BE2C (cell line): ENCODE measurements around the gene PJA2.

ENCODE experiments used
- DNase-seq: peaks from one replicate; pipeline ENCODE4 v3.0.0-alpha.2; 2020
- H3K27me3 ChIP-seq: fragments of 250-450 bp; sonication (Bioruptor Pico); 2 replicates; pipeline ENCODE4 v1.5.1; 2020; ENCODE audit warnings: mild to moderate bottlenecking
- H3K36me3 ChIP-seq: fragments of 250-450 bp; sonication (Bioruptor Pico); 2 replicates; pipeline ENCODE4 v1.5.1; 2020; ENCODE audit warnings: mild to moderate bottlenecking
- H3K4me1 ChIP-seq: fragments of 250-450 bp; sonication (Bioruptor Pico); 2 replicates; pipeline ENCODE4 v1.5.1; 2020
- H3K4me3 ChIP-seq: 2 replicates; pipeline ENCODE4 v1.5.1; 2011; ENCODE audit warnings: low read depth, low read length
- H3K9me3 ChIP-seq: fragments of 250-450 bp; sonication (Bioruptor Pico); 2 replicates; pipeline ENCODE4 v1.5.1; 2020
- TF ChIP-seq, protein P1 (sequence below): IDR thresholded peaks from 2 replicates; pipeline ENCODE4 v1.5.1; 2012; ENCODE audit warnings: mild to moderate bottlenecking, low read depth, low read length

PJA2 gene

DNA sequence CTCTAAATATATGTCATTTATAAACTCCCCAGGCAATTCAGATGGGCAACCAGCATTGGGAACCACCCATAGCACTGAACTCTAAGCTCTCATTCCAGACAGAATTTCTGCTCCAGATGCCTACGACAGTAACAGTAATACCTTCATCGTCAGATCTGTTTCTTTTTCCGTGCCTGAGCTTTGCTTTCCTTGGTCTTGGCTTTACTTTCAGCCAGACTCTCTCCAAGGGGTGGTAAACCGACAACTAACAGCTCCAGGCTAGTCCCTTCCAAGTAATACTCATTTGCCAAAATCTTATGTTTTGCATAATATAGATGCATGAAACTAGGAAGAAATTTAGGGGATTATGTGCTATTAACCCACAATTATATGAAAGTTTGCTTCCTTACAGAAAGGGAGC is 102.3 kb downstream of the PJA2 start:
- Histone ChIP-seq H3K27me3 (no peaks in the 10 kb centered on the region), H3K4me1 (no peaks in the 10 kb centered on the region), H3K36me3 (no peaks in the 10 kb centered on the region), H3K9me3 (no peaks in the 10 kb centered on the region), H3K4me3 (no peak overlapping the region)
- TF ChIP-seq, protein P1, sequence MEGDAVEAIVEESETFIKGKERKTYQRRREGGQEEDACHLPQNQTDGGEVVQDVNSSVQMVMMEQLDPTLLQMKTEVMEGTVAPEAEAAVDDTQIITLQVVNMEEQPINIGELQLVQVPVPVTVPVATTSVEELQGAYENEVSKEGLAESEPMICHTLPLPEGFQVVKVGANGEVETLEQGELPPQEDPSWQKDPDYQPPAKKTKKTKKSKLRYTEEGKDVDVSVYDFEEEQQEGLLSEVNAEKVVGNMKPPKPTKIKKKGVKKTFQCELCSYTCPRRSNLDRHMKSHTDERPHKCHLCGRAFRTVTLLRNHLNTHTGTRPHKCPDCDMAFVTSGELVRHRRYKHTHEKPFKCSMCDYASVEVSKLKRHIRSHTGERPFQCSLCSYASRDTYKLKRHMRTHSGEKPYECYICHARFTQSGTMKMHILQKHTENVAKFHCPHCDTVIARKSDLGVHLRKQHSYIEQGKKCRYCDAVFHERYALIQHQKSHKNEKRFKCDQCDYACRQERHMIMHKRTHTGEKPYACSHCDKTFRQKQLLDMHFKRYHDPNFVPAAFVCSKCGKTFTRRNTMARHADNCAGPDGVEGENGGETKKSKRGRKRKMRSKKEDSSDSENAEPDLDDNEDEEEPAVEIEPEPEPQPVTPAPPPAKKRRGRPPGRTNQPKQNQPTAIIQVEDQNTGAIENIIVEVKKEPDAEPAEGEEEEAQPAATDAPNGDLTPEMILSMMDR = no peak
- no peak for DNase-seq

DNA sequence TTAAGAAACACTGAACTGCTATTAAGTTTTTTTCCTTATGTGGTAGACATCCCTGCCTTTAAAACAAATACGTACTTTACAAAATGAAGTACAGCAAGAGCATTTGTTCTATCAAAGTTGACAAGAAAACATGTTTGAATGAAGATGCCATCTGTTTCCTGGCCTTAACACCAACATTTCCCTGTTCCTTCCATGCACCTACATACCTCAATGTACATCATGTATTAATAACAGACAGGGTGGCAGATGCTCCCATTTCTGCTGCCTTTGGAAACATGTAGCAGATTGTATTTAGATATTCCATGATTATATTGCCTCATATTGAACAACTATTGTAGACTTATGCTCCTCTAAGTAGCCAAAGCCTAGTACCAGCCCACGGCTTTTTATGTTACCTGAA is 104.4 kb downstream of the PJA2 start:
- no peak for DNase-seq
- TF ChIP-seq, protein P1 = no peak
- Histone ChIP-seq H3K4me3 (no peak overlapping the region), H3K9me3 (no peaks in the 10 kb centered on the region), H3K4me1 (peaks cover 12% of the 10 kb centered on the region), H3K27me3 (no peaks in the 10 kb centered on the region), H3K36me3 (no peaks in the 10 kb centered on the region)

DNA sequence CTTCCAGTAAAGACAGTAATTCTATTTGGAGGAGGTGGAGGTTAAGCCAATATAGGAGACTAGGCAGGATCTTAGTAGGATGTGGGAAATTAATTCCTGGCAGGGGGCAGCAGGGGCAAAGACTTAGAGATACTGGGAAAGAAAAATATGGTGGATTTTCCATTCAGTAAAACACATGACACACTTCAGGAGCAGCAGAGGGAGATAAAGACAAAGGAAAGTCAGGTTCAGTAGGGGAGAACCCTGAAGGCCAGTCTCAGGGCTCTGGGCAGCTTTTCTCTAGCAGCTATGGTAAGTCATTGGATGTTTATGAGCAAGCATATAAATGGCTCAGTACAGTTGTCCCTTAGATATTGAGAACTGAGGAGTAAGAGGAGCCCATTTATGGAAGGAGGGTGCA is 105.5 kb downstream of the PJA2 start:
- Histone ChIP-seq H3K27me3 (no peaks in the 10 kb centered on the region), H3K9me3 (no peaks in the 10 kb centered on the region), H3K4me1 (peaks cover 21% of the 10 kb centered on the region), H3K36me3 (no peaks in the 10 kb centered on the region), H3K4me3 (no peak overlapping the region)
- DNase-seq = no peak
- TF ChIP-seq, protein P1 = no peak

DNA sequence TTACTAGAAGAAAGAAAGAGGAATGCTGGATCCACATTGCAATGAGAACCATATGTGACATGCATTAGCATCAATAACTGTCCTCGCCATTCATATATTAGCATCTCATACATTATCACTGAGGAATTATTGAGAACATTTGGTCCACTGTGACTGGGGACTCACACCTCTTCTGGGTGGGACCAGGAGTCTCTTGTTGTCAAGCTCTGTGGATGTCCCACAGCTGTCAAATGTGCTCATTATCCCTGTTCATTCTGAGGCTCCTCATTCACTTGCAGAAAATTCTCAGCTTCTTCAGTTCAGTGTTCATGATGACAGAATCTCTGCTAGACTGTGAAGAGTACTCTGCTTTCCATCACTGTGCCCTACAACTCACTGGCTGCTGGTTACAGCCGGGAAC is 109.4 kb downstream of the PJA2 start:
- Histone ChIP-seq H3K36me3 (no peaks in the 10 kb centered on the region), H3K27me3 (no peaks in the 10 kb centered on the region), H3K4me3 (no peak overlapping the region), H3K9me3 (no peaks in the 10 kb centered on the region), H3K4me1 (peaks cover 25% of the 10 kb centered on the region)
- TF ChIP-seq, protein P1 = no peak
- no peak for DNase-seq

DNA sequence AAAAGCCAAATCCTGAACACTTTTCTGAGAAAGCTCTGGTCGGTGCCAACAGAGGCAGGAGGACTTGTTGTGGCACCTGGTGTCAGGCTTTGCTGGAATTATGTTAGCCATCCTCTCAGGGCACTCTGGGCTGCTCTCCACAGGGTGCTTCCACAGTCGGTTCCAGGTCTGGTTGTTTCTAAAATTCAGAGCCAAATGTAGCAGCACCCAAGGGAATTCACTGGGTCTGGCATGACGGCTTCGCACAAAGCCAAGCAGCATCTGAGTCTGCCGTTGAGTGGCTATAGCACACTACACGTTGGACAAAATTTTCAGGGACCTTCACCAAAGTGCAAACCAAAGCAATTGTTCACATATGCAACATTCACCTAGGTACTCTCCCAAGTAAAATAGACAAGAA is 110.2 kb downstream of the PJA2 start:
- peak; percentile 55 for DNase-seq
- Histone ChIP-seq H3K9me3 (no peaks in the 10 kb centered on the region), H3K4me1 (peaks cover 25% of the 10 kb centered on the region), H3K36me3 (no peaks in the 10 kb centered on the region), H3K4me3 (no peak overlapping the region), H3K27me3 (no peaks in the 10 kb centered on the region)
- TF ChIP-seq, protein P1 = no peak

DNA sequence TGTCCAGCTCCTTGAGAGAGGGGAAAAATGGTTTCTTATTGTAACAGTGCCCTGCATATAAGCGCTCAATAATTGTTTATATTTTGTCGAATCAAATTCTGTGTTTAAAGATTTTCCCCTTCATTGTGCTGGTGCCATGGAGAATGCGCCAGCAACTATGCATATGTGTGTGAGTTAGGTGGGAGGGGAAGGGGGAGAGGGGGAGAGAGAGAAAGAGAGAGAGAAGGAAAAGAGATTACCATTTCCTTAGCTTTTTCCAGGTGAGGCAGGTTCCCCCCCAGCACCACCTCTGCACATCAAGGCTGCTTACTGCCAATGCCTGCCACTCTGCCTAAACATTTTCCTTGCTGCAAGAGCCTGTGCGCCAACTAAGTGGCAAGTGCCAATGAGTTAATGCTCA is 111.0 kb downstream of the PJA2 start:
- TF ChIP-seq, protein P1 = no peak
- Histone ChIP-seq H3K9me3 (no peaks in the 10 kb centered on the region), H3K4me3 (no peak overlapping the region), H3K4me1 (peaks cover 25% of the 10 kb centered on the region), H3K36me3 (no peaks in the 10 kb centered on the region), H3K27me3 (no peaks in the 10 kb centered on the region)
- no peak for DNase-seq
